ENCODE data around the gene HHATL.

The HHATL gene

GRCh38 chr3:42711491-42712343 lies 9.1 kb upstream of the HHATL start:
- no peak for DNase-seq

- no peak for DNase-seq
These were observed 7.9 kb upstream of the HHATL start for GRCh38 chr3:42710323-42711021.

- no peak for DNase-seq
These were observed 7.0 kb upstream of the HHATL start for GRCh38 chr3:42709621-42710020.

GRCh38 chr3:42708611-42709151 lies 6.1 kb upstream of the HHATL start:
- no peak for DNase-seq

- DNase-seq: no peak
These were observed 5.2 kb upstream of the HHATL start for GRCh38 chr3:42707620-42708355.

GRCh38 chr3:42706721-42707619 lies 4.4 kb upstream of the HHATL start:
- no peak for DNase-seq

- no peak for DNase-seq
These were observed 3.5 kb upstream of the HHATL start for GRCh38 chr3:42705962-42706585.

GRCh38 chr3:42705058-42705767 lies 2.6 kb upstream of the HHATL start:
- no peak for DNase-seq

- DNase-seq: no peak
These were observed 1.7 kb upstream of the HHATL start for GRCh38 chr3:42704136-42704841.

- no peak for DNase-seq
These were observed 1.1 kb upstream of the HHATL start for GRCh38 chr3:42703695-42704025.

- DNase-seq: no peak
These were observed 540 bp upstream of the HHATL start for GRCh38 chr3:42702982-42703694.

GRCh38 chr3:42701371-42702065 lies 1.1 kb downstream of the HHATL start:
- DNase-seq: peak; percentile 56

- no peak for DNase-seq
These were observed 2.0 kb downstream of the HHATL start for GRCh38 chr3:42700366-42701288.

GRCh38 chr3:42699511-42699971 lies 3.1 kb downstream of the HHATL start:
- DNase-seq: no peak

- DNase-seq: peak; percentile 26
These were observed 3.7 kb downstream of the HHATL start for GRCh38 chr3:42698911-42699230.

- DNase-seq: no peak
These were observed 4.2 kb downstream of the HHATL start for GRCh38 chr3:42698216-42698910.

- DNase-seq: no peak
These were observed 5.1 kb downstream of the HHATL start for GRCh38 chr3:42697289-42698051.

Data from activated CD4-positive, alpha-beta T cell treated with anti-CD3 and anti-CD28 coated beads, Interleukin-2, Interleukin-6, amounts not matched to agents 100 ng/mL and 50 ng/mL, durations not matched to agents 16 hours and 8 hours (primary cell).